ENCODE results near the gene ITGA11.
A peak's percentile ranks its signal among the peaks of the same experiment; 100 is the strongest.

Gene ITGA11

DNA sequence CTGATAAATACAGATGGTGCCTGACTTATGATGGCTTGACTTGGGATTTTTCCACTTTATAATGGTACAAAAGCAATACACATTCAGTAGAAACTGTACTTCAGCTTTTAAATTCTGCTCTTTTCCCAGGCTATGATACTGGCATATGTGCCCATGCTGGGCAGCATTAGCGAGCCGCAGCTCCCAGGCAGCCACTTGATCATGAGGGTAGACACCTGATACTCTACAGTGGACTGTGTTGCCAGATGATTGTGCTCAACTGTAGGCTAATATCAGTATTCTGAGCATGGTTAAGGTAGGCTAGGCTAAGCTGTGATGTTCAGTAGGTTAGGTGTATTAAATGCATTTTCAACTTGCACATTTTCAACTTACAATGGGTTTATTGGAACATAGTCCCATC is 172.1 kb downstream of the ITGA11 start:
- DNase-seq: no peak

DNA sequence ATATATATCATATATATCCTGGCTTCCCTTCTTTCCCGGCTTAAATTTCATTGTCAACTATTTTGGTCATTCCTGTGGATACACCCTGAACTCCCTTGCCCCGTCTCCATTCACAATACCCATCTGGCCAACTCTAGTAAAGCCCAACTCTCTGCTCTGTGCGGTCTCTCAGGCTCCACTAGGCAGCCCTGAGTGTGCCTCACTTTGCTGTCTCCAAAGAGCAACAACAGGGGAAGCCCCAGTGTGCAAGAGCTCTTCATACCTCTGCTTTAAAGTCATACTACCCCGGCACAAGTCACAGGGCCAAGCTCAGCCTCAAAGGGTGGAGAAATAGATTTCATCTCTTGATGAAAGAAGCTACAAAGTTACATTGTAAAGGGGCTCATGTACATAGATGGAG is 173.3 kb downstream of the ITGA11 start:
- peak; percentile 5 for DNase-seq

DNA sequence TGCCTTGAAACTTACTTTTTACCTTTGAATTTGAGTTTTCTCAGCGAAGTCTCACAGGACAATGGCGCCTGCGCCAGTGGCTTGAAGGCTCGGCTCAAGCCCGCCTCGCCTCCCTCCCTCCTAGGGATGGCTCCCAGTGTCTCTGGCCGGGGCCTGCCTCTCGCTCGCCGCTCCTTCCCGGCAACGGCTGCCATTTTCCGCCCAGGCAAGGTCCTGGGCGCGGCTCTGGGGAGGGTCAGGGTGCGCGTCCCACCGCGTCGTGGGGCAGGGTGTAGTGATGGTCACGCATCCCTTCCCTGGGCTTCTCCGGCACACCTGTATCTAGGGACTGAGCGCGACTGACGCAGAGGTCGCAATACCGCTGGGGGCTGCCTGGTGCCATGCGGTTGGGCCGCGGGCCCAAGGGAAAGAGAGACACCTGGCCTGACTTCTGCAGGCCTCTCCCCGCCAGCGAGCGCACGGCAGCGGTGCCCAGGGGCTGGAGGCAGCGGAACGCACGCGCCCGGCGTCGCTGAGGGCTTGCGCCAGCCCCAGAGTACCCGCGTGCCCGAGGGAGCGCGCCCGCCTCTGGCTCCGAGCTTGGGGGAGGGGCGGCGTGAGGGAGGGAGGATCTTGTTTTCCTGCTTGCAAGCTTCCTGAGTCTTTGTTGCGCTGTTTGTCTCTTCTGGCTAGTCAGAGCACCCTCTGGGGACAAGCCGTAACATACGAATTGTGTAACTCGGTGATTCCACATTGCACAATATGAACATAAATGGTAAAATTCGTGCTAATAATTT is 175.1 kb downstream of the ITGA11 start:
- peak; percentile 60 for DNase-seq

DNA sequence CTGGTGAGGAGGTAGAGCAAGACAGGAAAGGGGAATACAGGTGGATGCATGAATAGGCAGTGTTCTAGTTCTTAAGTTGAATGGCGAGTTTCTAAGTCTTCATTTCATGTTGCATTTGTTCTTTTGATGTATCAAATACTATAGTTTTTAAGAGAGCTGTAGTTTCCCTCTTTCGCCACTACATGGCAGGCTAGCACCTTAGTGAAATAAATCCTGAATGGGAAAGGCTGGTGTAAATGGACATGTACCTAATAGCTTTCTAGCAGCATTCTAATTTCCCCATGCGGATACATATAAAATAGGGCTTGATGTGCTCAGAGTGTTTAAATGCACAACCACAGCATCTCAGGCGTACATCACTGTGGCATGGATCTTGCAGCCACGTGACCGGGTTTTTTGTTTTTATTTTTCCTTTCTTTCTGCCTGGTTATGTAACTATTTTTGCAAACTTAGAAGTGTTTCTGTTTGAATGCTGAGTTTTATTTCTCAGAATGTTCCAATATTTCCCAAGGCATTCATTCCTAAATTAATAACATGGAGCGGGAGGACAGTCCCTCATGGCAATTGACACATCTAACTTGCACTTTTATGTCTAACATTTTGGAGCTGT is 178.9 kb downstream of the ITGA11 start:
- DNase-seq: peak; percentile 29

GRCh38 chr15:68249058-68249713 is 182.8 kb downstream of the ITGA11 start:
- DNase-seq: no peak
